Measurements from ENCODE around the gene CUBN. TPM values are rescaled to one million over a fixed set of nuclear protein-coding genes. Genes with fewer than 3 reads are reported as not detected.

CUBN gene
- total RNA-seq, 2 experiments from 2014 or later: 7.9 to 9.2 TPM

DNA sequence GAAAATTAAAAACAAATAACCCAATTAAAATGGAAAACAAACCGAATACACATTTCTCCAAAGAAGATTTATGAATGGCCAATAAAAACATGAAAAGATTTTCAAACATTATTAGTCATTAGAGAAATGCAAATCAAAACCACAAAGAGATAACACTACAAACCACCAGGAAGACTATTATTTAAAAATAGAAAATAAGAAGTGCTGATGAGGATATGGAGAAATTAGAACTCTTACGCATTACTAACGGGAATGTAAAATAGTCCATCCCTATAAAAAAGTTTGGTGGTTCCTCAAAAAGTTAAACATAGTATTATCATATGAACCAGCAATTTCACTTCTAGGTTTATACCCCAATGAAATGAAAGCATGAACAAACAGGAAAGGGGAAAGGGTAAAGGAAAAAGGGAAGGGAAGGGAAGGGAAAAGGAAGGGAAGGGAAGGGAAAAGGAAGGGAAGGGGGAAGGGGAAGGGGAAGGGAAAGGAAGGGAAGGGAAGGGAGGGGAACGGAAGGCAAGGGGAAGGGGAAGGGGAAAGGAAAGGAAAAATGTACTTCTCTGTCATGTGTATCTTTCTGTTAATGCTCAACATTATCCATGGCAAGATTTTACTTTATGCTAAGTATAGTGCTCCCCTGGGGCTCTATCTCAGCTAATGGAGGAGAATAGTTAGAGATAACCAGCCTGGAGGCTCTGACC lies 187.1 kb downstream of the CUBN start:
- H3K27ac ChIP-seq (ENCODE audit: low read depth in 1 of 2, low read length in 2 of 2): no peak overlapping the region
- intact Hi-C loops (cut with DNase I, micrococcal nuclease): loop anchor here in 1 of 2 experiments (10.0 kb wide), 1 partner anchor 88 kb away; no protein-coding TSS in a partner anchor
- peaks cover 5% of the 10 kb centered on the region for H3K36me3 Mint-ChIP-seq (ENCODE audit: low read depth)
- no peaks in the 10 kb centered on the region for H3K4me1 ChIP-seq (ENCODE audit: insufficient read depth, low read length)
- no peaks in the 10 kb centered on the region for H3K36me3 ChIP-seq (ENCODE audit: insufficient read depth, low read length)
- ChIA-PET CTCF (no interaction called here), POLR2A (no interaction called here)
- H3K4me3 Mint-ChIP-seq: no peak overlapping the region
- DNase-seq: no peak
- H3K27me3 ChIP-seq (ENCODE audit: control insufficient read depth in 1 of 2, insufficient read depth in 2 of 2, low read length in 2 of 2): no peaks in the 10 kb centered on the region
- H3K27me3 Mint-ChIP-seq: no peaks in the 10 kb centered on the region
- peaks cover 17% of the 10 kb centered on the region for H3K4me1 Mint-ChIP-seq (ENCODE audit: low read depth)
- no peaks in the 10 kb centered on the region for H3K9me3 ChIP-seq (ENCODE audit: control insufficient read depth in 1 of 2, insufficient read depth in 1 of 2, low read length in 2 of 2)
- no peak overlapping the region for H3K4me3 ChIP-seq (ENCODE audit: low read length)
- TF ChIP-seq, protein P1, sequence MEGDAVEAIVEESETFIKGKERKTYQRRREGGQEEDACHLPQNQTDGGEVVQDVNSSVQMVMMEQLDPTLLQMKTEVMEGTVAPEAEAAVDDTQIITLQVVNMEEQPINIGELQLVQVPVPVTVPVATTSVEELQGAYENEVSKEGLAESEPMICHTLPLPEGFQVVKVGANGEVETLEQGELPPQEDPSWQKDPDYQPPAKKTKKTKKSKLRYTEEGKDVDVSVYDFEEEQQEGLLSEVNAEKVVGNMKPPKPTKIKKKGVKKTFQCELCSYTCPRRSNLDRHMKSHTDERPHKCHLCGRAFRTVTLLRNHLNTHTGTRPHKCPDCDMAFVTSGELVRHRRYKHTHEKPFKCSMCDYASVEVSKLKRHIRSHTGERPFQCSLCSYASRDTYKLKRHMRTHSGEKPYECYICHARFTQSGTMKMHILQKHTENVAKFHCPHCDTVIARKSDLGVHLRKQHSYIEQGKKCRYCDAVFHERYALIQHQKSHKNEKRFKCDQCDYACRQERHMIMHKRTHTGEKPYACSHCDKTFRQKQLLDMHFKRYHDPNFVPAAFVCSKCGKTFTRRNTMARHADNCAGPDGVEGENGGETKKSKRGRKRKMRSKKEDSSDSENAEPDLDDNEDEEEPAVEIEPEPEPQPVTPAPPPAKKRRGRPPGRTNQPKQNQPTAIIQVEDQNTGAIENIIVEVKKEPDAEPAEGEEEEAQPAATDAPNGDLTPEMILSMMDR (IDR thresholded peaks at IDR 0.05): no peak
- no peaks in the 10 kb centered on the region for H3K9me3 Mint-ChIP-seq
- no peak overlapping the region for H3K27ac Mint-ChIP-seq
- ATAC-seq (ENCODE audit: poor library complexity): no peak

- no peak overlapping the region for H3K27ac ChIP-seq (ENCODE audit: low read depth in 1 of 2, low read length in 2 of 2)
- Mint-ChIP-seq H3K4me1 (ENCODE audit: low read depth) (peaks cover 17% of the 10 kb centered on the region), H3K27me3 (no peaks in the 10 kb centered on the region), H3K27ac (no peak overlapping the region), H3K36me3 (ENCODE audit: low read depth) (peaks cover 5% of the 10 kb centered on the region), H3K9me3 (no peaks in the 10 kb centered on the region), H3K4me3 (no peak overlapping the region)
- CTCF ChIA-PET: no interaction called here
- H3K36me3 ChIP-seq (ENCODE audit: insufficient read depth, low read length): no peaks in the 10 kb centered on the region
- no peaks in the 10 kb centered on the region for H3K27me3 ChIP-seq (ENCODE audit: control insufficient read depth in 1 of 2, insufficient read depth in 2 of 2, low read length in 2 of 2)
- POLR2A ChIA-PET: no interaction called here
- no peaks in the 10 kb centered on the region for H3K4me1 ChIP-seq (ENCODE audit: insufficient read depth, low read length)
- no peak for ATAC-seq (ENCODE audit: poor library complexity)
- TF ChIP-seq, protein P1 (IDR thresholded peaks at IDR 0.05): no peak
- H3K4me3 ChIP-seq (ENCODE audit: low read length): no peak overlapping the region
- DNase-seq: no peak
- no peaks in the 10 kb centered on the region for H3K9me3 ChIP-seq (ENCODE audit: control insufficient read depth in 1 of 2, insufficient read depth in 1 of 2, low read length in 2 of 2)
- intact Hi-C loops (cut with DNase I, micrococcal nuclease): loop anchor here in 1 of 2 experiments (10.0 kb wide), 1 partner anchor 87 kb away; no protein-coding TSS in a partner anchor
Observed at GRCh38 chr10:16941870-16942269, 187.7 kb downstream of the CUBN start.

DNA sequence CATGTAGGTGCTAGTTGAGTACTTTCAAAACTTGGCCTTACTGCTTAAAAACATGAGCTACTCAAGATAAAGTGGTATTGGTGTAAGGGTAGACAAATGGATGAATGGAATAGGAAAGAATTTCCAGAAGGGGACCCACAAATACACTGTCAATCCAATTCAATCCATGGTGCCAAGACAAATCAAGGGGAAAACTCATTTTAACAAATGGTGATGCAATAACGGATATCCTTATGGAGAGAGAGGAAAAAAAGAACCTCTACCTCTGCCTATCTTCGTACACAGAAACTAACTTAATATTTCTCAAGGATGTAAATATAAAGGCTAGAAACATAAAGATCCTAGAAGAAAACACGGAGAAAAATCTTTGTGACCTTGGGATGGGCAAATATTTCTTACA lies 188.5 kb downstream of the CUBN start:
- no peaks in the 10 kb centered on the region for H3K9me3 Mint-ChIP-seq
- peaks cover 16% of the 10 kb centered on the region for H3K4me1 Mint-ChIP-seq (ENCODE audit: low read depth)
- Histone ChIP-seq H3K27me3 (ENCODE audit: control insufficient read depth in 1 of 2, insufficient read depth in 2 of 2, low read length in 2 of 2) (no peaks in the 10 kb centered on the region), H3K9me3 (ENCODE audit: control insufficient read depth in 1 of 2, insufficient read depth in 1 of 2, low read length in 2 of 2) (no peaks in the 10 kb centered on the region), H3K4me3 (ENCODE audit: low read length) (no peak overlapping the region), H3K4me1 (ENCODE audit: insufficient read depth, low read length) (no peaks in the 10 kb centered on the region), H3K36me3 (ENCODE audit: insufficient read depth, low read length) (no peaks in the 10 kb centered on the region), H3K27ac (ENCODE audit: low read depth in 1 of 2, low read length in 2 of 2) (no peak overlapping the region)
- no peak for ATAC-seq (ENCODE audit: poor library complexity)
- POLR2A ChIA-PET: no interaction called here
- H3K4me3 Mint-ChIP-seq: no peak overlapping the region
- TF ChIP-seq, protein P1 (IDR thresholded peaks at IDR 0.05): no peak
- DNase-seq: no peak
- no peaks in the 10 kb centered on the region for H3K27me3 Mint-ChIP-seq
- peaks cover 5% of the 10 kb centered on the region for H3K36me3 Mint-ChIP-seq (ENCODE audit: low read depth)
- CTCF ChIA-PET: no interaction called here
- H3K27ac Mint-ChIP-seq: no peak overlapping the region
- intact Hi-C loops (cut with DNase I, micrococcal nuclease): loop anchor here in 1 of 2 experiments (10.0 kb wide), 1 partner anchor 86 kb away; no protein-coding TSS in a partner anchor

Data from CD4-positive, alpha-beta T cell (primary cell).